Embryonic facial prominence (tissue), 1 donor: ENCODE data around the gene UTP25.
"Not testable (repeated sequence)": the region's sequence is repeated elsewhere in the genome, so short reads cannot be mapped to it uniquely, and the experiment has no call there.

Experiments used
- DNase-seq: peaks from one replicate; pipeline ENCODE4 v3.0.0-alpha.2; 2016; ENCODE audit errors: extremely low spot score

UTP25 gene

DNA sequence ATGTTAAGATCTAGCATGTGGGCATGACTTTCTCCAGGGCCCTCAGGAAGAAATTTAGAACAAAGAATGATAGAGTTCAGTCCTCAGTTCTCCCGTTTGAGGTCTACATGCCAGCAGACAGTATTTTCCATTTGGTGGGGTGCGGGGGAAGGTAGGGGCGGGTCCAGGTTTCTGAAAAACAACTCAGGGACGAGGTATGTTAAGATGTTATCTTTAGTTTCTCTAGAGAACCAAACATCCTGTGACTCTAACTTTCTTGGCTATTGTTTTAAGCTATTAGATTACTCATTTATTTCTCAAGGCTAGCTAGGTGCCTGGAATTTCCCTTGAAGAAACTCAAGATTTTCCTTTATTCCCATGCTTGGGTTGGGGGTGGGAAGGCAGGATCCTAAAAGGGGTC is 67.9 kb downstream of the UTP25 start:
- DNase-seq: no peak

DNA sequence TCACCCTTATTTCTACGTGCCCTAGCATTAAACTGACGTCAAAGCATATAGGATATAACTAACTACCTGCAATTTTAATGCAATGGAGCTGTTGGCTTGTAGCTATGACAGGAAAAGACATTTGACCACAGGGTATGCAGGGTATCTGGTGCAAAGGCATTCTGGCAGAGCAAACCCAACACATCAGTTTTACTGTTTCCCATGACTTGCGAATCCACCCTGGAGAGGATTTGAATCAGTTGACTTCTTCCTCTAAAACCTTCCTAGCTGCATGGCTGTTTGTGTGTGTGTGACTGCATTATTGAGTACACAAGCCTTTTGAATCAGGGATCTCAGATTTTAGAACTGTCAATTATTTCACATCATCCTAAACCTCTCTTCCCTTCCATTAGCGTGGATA is 68.6 kb downstream of the UTP25 start:
- no peak for DNase-seq

DNA sequence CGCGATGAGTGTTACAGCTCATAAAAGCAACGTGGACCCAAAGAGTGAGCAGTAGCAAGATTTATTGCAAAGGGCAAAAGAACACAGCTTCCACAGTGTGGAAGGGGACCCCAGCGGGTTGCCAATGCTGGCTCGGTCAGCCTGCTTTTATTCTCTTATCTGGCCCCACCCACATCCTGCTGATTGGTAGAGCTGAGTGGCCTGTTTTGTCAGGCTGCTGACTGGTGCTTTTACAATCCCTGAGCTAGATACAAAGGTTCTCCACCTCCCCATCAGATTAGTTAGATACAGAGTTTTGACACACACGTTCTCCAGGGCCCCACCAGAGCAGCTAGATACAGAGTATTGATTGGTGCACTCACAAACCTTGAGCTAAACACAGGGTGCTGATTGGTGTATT is 70.5 kb downstream of the UTP25 start:
- not testable (repeated sequence) for DNase-seq

DNA sequence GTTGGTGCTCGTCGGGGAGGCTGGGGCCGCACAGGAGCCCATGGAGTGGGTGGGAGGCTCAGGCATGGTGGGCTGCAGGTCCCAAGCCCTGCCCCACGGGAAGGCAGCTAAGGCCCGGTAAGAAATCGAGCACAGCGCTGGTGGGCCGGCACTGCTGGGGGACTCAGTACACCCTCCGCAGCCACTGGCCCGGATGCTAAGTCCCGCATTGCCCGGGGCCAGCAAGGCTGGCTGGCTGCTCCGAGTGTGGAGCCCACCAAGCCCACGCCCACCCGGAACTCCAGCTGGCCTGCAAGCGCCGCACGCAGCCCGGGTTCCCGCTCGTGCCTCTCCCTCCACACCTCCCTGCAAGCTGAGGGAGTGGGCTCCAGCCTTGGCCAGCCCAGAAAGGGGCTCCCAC is 71.1 kb downstream of the UTP25 start:
- DNase-seq: not testable (repeated sequence)

DNA sequence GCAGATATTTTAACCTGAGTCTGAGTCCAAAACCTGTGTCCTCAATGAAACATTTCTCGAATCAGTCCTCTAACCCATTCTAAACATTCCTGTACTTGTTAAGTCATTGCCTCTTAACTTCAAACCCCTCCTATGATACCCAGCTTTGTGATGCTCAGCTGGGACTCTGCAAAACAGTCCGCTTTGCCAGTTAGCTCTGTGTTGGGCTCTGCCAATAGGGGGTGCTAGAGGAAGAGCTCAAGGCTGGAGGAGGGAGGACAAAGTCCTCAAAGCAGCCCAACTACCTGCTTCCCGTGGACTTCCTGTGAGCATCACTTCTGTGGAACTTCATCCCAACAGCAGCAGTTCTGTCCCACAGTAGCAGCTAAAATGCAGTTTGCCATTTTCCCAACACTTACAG is 72.2 kb downstream of the UTP25 start:
- no peak for DNase-seq

DNA sequence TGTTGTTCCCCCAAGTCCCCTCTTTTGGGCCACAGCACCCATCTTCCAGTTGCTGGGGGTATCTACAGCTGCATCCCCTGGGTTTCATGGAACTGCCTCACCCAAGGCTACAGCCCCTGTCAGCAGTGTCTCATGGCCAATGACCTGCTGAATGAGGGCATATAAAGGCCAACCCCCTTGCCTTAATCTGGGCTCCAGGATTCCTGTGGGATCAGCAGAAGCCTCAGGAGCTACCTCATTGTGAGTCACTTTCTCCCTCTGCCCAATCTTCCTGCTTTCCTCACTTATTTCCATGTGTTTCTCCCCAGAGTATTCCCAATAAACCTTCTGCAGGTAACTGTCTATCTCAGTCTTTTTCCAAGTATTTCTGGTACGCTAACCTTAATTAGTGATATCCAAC is 73.0 kb downstream of the UTP25 start:
- no peak for DNase-seq

DNA sequence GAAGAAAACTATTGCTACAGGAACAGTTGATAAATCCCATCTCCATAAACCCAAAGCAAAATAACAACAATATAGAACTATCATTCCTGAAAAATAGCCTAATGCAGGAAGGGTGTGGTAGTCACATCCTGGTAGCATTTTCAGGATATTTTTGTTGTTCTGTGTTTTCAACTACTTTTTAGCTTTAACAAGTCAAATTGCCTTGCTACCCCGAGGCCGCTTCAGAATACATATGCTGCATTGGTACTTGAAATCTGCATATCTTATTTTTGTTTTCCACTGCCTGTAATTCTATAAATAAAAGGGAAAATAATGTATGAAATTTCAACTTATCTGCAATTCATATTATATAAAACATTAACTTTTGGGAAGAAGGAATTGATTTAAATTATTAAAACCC is 73.4 kb downstream of the UTP25 start:
- no peak for DNase-seq

DNA sequence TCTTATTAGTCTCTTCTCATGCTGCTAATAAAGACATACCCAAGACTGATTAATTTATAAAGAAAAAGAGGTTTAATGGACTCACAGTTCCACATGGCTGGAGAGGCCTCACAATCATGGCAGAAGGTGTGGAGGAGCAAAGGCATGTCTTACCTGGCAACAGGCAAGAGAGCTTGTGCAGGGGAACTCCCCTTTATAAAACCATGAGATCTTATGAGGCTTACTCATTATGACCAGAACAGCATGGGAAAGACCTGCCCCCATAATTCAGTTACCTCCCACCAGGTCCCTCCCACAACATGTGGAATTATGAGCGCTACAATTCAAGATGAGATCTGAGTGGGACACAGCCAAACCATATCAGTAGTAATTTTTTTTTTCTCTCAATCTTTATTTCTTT is 77.0 kb downstream of the UTP25 start:
- not testable (repeated sequence) for DNase-seq
